DMS79 (cell line): ENCODE measurements around the gene DNTT.

Experiments used
- DNase-seq: peaks from one replicate; lab custom pipeline; 2025; lab: John Stamatoyannopoulos, UW

The DNTT gene

GRCh38 chr10:96304230-96304629, at the start of gene DNTT:
DNTT (plus strand) TSS chr10:96304434; CDS start chr10:96304498, 64 bp downstream.
- no peak for DNase-seq

- no peak for DNase-seq
These were observed 49.3 kb upstream of the DNTT start for GRCh38 chr10:96254976-96255375.

GRCh38 chr10:96255549-96256333, 48.5 kb upstream of the DNTT start:
- no peak for DNase-seq

GRCh38 chr10:96257944-96258343, 46.3 kb upstream of the DNTT start:
- DNase-seq, result no peak

GRCh38 chr10:96259150-96259549, 45.1 kb upstream of the DNTT start:
- no peak for DNase-seq

GRCh38 chr10:96260014-96260413, 44.2 kb upstream of the DNTT start:
- no peak for DNase-seq

- no peak for DNase-seq
These were observed 43.1 kb upstream of the DNTT start for GRCh38 chr10:96261132-96261531.

- DNase-seq, result no peak
These were observed 42.3 kb upstream of the DNTT start for GRCh38 chr10:96261930-96262329.

- DNase-seq, result no peak
These were observed 41.1 kb upstream of the DNTT start for GRCh38 chr10:96263176-96263575.

GRCh38 chr10:96263669-96264068, 40.6 kb upstream of the DNTT start:
- no peak for DNase-seq

GRCh38 chr10:96264938-96265337, 39.3 kb upstream of the DNTT start:
- DNase-seq, result no peak

GRCh38 chr10:96266118-96266770, 38.0 kb upstream of the DNTT start:
- DNase-seq, result no peak

- DNase-seq, result no peak
These were observed 37.0 kb upstream of the DNTT start for GRCh38 chr10:96267234-96267705.

GRCh38 chr10:96268341-96268909, 35.8 kb upstream of the DNTT start:
- no peak for DNase-seq

GRCh38 chr10:96269438-96270300, 34.6 kb upstream of the DNTT start:
- no peak for DNase-seq

GRCh38 chr10:96270571-96270970, 33.7 kb upstream of the DNTT start:
- DNase-seq, result no peak

GRCh38 chr10:96271016-96271815, 33.0 kb upstream of the DNTT start, which contains the start of gene BLNK:
BLNK (minus strand) TSS chr10:96271569; CDS start chr10:96271398, 171 bp downstream.
- peak; percentile 29 for DNase-seq

GRCh38 chr10:96272316-96273280, 31.6 kb upstream of the DNTT start:
- DNase-seq, result no peak

- DNase-seq, result no peak
These were observed 28.4 kb upstream of the DNTT start for GRCh38 chr10:96275685-96276418.
